Measurements from ENCODE around the gene SLC41A2. TPM values are rescaled to one million over a fixed set of nuclear protein-coding genes. Genes with fewer than 3 reads are reported as not detected.

The SLC41A2 gene
- total and polyA plus RNA-seq, 2 of the 4 experiments (the other 2 are of a cell fraction), result 1.5 to 6.8 TPM

DNA sequence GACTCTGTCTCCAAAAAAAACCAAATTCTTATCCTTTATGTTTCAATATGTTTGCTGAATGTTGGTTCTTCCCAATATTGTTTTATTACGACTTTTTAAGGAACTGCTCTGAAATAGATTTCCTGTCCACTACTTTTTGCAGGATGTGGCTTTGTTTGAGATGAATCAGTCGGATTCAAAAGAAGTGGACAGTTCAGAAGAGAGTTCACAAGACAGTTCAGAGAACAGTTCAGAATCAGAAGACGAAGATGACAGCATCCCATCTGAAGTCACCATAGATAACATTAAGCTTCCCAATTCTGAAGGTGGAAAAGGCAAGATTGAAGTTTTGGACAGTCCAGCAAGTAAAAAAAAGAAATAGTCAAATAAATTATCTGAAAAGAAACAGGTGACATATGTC lies 36.2 kb upstream of the SLC41A2 start:
- no peak overlapping the region for H3K4ac ChIP-seq (ENCODE audit: low read depth, low read length)
- in situ Hi-C loops (cut with MboI; ENCODE audit: low sequenced_read_pairs) (no loop called here), dilution Hi-C loops (cut with HindIII; ENCODE audit: low sequenced_read_pairs, unreplicated experiment) (no loop called here), intact Hi-C loops (cut with micrococcal nuclease) (no loop called here)
- no peak overlapping the region for H2BK120ac ChIP-seq (ENCODE audit: low read depth, low read length)
- no peak overlapping the region for H2AFZ ChIP-seq (replicated peaks; ENCODE audit: low read length, poor library complexity)
- H3K4me2 ChIP-seq (ENCODE audit: low read depth, low read length), result no peak overlapping the region
- H3K79me1 ChIP-seq (ENCODE audit: low read depth in 1 of 2, low read length in 2 of 2), result peaks cover 4 to 9% of the 10 kb centered on the region in 2 experiments
- no peaks in the 10 kb centered on the region for H4K20me1 ChIP-seq (ENCODE audit: insufficient read depth, low read length)
- no CpG with 5 or more reads among the region's 3 CpGs for WGBS, 2 experiments (ENCODE audit: extremely low coverage in 2 of 2, insufficient read length in 1 of 2)
- TF ChIP-seq FOS (IDR thresholded peaks at IDR 0.05; ENCODE audit: low read depth, low read length) (no peak), RCOR1 (IDR thresholded peaks at IDR 0.05; ENCODE audit: insufficient replicate concordance, low read length) (no peak), CHD1 (IDR thresholded peaks at IDR 0.05; ENCODE audit: low read depth, low read length) (no peak)
- TF ChIP-seq, protein P1, sequence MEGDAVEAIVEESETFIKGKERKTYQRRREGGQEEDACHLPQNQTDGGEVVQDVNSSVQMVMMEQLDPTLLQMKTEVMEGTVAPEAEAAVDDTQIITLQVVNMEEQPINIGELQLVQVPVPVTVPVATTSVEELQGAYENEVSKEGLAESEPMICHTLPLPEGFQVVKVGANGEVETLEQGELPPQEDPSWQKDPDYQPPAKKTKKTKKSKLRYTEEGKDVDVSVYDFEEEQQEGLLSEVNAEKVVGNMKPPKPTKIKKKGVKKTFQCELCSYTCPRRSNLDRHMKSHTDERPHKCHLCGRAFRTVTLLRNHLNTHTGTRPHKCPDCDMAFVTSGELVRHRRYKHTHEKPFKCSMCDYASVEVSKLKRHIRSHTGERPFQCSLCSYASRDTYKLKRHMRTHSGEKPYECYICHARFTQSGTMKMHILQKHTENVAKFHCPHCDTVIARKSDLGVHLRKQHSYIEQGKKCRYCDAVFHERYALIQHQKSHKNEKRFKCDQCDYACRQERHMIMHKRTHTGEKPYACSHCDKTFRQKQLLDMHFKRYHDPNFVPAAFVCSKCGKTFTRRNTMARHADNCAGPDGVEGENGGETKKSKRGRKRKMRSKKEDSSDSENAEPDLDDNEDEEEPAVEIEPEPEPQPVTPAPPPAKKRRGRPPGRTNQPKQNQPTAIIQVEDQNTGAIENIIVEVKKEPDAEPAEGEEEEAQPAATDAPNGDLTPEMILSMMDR (conservative IDR thresholded peaks at IDR 0.05; ENCODE audit: low read depth, low read length), result no peak
- no TSS peak for BruUV-seq (replicated peaks)
- no peak overlapping the region for H2AK5ac ChIP-seq (ENCODE audit: low read depth, low read length)
- no peak overlapping the region for H2AK9ac ChIP-seq (replicated peaks; ENCODE audit: low read depth, low read length, poor library complexity)
- no peak overlapping the region for H3K14ac ChIP-seq (replicated peaks; ENCODE audit: low read depth, low read length)
- H2BK15ac ChIP-seq (ENCODE audit: low read depth, low read length), result no peak overlapping the region
- no peaks in the 10 kb centered on the region for H3K4me1 ChIP-seq (ENCODE audit: control insufficient read depth, insufficient read depth, low read length)
- no peak overlapping the region for H3K56ac ChIP-seq (ENCODE audit: extremely low read depth, insufficient read depth, low read length)
- ChIA-PET CTCF (no interaction called here), POLR2A (ENCODE audit: unreplicated experiment) (no interaction called here)
- H3K9ac ChIP-seq (ENCODE audit: low read depth, low read length), result no peak overlapping the region
- H3K4me3 ChIP-seq (ENCODE audit: insufficient read depth, low read depth, low read length), result no peak overlapping the region
- no peak for ATAC-seq (ENCODE audit: low read depth)
- no peak overlapping the region for H2BK5ac ChIP-seq (ENCODE audit: low read depth, low read length, poor library complexity, severe bottlenecking)
- peaks cover 6% of the 10 kb centered on the region; the same call in 1 of the 2 replicates for H3K9me1 ChIP-seq (ENCODE audit: insufficient read depth, low read length)
- no peak overlapping the region for H3K18ac ChIP-seq (ENCODE audit: low read depth, low read length)
- H3K27me3 ChIP-seq (ENCODE audit: control insufficient read depth, insufficient read depth, low read length), result no peaks in the 10 kb centered on the region
- H2BK20ac ChIP-seq (ENCODE audit: low read depth, low read length), result no peak overlapping the region
- H3K36me3 ChIP-seq (ENCODE audit: control insufficient read depth, insufficient read depth, low read length), result peaks cover 28% of the 10 kb centered on the region
- no peak overlapping the region for H4K91ac ChIP-seq (ENCODE audit: insufficient read depth, low read depth, low read length)
- no peak overlapping the region for H3K23ac ChIP-seq (ENCODE audit: low read depth, low read length)
- H3K9me3 ChIP-seq (ENCODE audit: control insufficient read depth, insufficient read depth, low read length), result no peaks in the 10 kb centered on the region
- no peak overlapping the region for H4K8ac ChIP-seq (ENCODE audit: low read depth in 2 of 2, low read length in 2 of 2)
- H3K27ac ChIP-seq (ENCODE audit: insufficient read depth, low read length), result no peak overlapping the region
- no peak overlapping the region for H4K5ac ChIP-seq (ENCODE audit: low read depth, low read length)
- DNase-seq, result no peak
